Astrocyte (in vitro differentiated cells and primary cell): ENCODE results near the gene CRB3.

Experiments used
- CTCF ChIP-seq: IDR thresholded peaks from 2 replicates; pipeline ENCODE4 v1.5.1; 2011; ENCODE audit warnings: low read depth, mild to moderate bottlenecking, inconsistent platforms, low read length, moderate library complexity; ENCODE audit not compliant: insufficient read depth
- EZH2 ChIP-seq: IDR thresholded peaks from 2 replicates; pipeline ENCODE4 v1.6.1; 2012; ENCODE audit warnings: mild to moderate bottlenecking, low read length, inconsistent platforms; ENCODE audit not compliant: insufficient read depth

- TF ChIP-seq EZH2 (no peak), CTCF (no peak)
Measured at GRCh38 chr19:6516018-6516658, 52.1 kb downstream of the CRB3 start.
